Activated CD8-positive, alpha-beta memory T cell treated with anti-CD3 and anti-CD28 coated beads, Interleukin-2, amount 10 ng/mL, durations not matched to agents 7 days and 5 days (primary cell): ENCODE measurements around the gene CISH. TPM values are rescaled to one million over a fixed set of nuclear protein-coding genes. Genes with fewer than 3 reads are reported as not detected.

ENCODE experiments used
- ATAC-seq: fragments of 150-1000 bp; cut with Tn5 transposase; one replicate; pipeline ENCODE4 v1.10.0; 2021; ENCODE audit warnings: moderate library complexity
- CTCF ChIA-PET: fragments of 350-600 bp; sonication (Branson Sonifier 250); formaldehyde crosslinking; loops from one replicate; lab custom pipeline; 2021; ENCODE audit warnings: antibody characterized with exemption; lab: Charles Lee
- DNase-seq: peaks from one replicate; pipeline ENCODE4 v3.0.0-alpha.2; 2020
- H3K27ac Mint-ChIP-seq: one replicate; pipeline ENCODE4 v1.8.0; 2021; ENCODE audit warnings: mild to moderate bottlenecking, mixed read lengths
- H3K27me3 Mint-ChIP-seq: one replicate; pipeline ENCODE4 v1.8.0; 2021; ENCODE audit warnings: mixed read lengths
- H3K36me3 Mint-ChIP-seq: one replicate; pipeline ENCODE4 v1.8.0; 2021; ENCODE audit warnings: mild to moderate bottlenecking, mixed read lengths
- H3K4me1 Mint-ChIP-seq: one replicate; pipeline ENCODE4 v1.8.0; 2021; ENCODE audit warnings: mixed read lengths
- H3K4me3 Mint-ChIP-seq: one replicate; pipeline ENCODE4 v1.8.0; 2021; ENCODE audit warnings: mild to moderate bottlenecking, moderate library complexity, mixed read lengths
- H3K9me3 Mint-ChIP-seq: one replicate; pipeline ENCODE4 v1.8.0; 2022; ENCODE audit warnings: low read depth, mixed read lengths
- total RNA-seq, 2 experiments: library from RNA; stranded (reverse); gene quantifications; one replicate each; pipeline ENCODE4 v1.2.3, GENCODE V29; 2021

CISH gene
- total RNA-seq, 2 experiments from 2014 or later, result 266 to 369 TPM

DNA sequence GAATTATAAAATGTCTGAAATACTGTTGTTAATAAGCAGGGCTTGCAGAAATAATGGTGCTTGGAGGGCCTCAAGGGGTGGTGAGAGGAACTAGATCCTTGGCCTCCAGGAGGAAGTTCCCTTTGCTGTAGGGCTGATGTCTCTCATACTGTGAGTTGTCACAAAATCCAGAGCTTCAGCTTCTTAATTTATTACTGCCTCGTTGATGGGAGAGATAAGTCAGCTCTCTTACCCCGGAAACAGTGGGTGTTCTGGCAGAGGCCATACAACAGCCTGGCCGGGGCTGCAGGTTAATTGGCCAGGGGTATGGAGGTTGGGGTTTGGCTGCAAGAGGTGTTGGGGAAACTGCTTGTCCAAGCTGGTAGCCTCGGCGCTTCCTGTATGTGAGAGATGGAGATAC, 20.9 kb upstream of the CISH start:
- peak; percentile 52 for DNase-seq
- H3K27me3 Mint-ChIP-seq, result no peaks in the 10 kb centered on the region
- H3K36me3 Mint-ChIP-seq, result peaks cover 29% of the 10 kb centered on the region
- peak overlapping the region; percentile 80 for H3K27ac Mint-ChIP-seq
- H3K4me3 Mint-ChIP-seq, result no peak overlapping the region
- CTCF ChIA-PET, result interaction anchor here (1.1 to 4.4 kb wide), 9 partner anchors 8 to 704 kb away, joined by 3 to 21 read pairs (median 5); partner anchors contain the start of gene MAPKAPK3
- peak; percentile 37 for ATAC-seq
- no peaks in the 10 kb centered on the region for H3K9me3 Mint-ChIP-seq
- H3K4me1 Mint-ChIP-seq, result peaks cover 84% of the 10 kb centered on the region

- Mint-ChIP-seq H3K27ac (peak overlapping the region; percentile 13), H3K27me3 (no peaks in the 10 kb centered on the region), H3K36me3 (peaks cover 24% of the 10 kb centered on the region), H3K4me3 (no peak overlapping the region), H3K4me1 (peaks cover 82% of the 10 kb centered on the region), H3K9me3 (no peaks in the 10 kb centered on the region)
- CTCF ChIA-PET, result interaction anchor here (1.1 to 4.4 kb wide), 4 partner anchors 11 to 23 kb away, joined by 4 to 21 read pairs (median 12); partner anchors contain the start of gene MAPKAPK3
- ATAC-seq (no peak), DNase-seq (no peak)
Measured at GRCh38 chr3:50630877-50631276, 19.3 kb upstream of the CISH start.

DNA sequence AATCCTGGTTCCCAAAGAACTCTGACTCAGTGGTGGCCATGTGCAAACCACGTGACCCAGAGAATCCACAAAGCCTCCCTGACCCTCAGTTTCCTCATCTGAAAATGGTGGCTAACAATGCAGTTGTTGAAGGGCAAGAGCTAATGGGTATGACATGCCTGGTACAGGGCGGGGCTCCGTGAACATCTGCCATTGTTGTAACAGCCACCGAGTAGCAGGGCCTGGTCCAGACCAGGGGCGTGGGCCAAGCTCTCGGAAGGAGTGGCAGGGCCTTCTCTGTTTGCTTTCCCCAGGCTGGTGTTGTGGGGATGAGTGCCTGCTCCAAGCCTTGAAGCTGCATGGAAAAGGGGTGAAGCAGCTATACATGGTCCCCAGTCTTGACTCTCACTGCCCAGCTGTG, 18.8 kb upstream of the CISH start:
- Mint-ChIP-seq H3K36me3 (peaks cover 24% of the 10 kb centered on the region), H3K4me1 (peaks cover 85% of the 10 kb centered on the region), H3K27me3 (no peaks in the 10 kb centered on the region), H3K4me3 (no peak overlapping the region), H3K9me3 (no peaks in the 10 kb centered on the region), H3K27ac (peak overlapping the region; percentile 35)
- CTCF ChIA-PET, result interaction anchor here (1.1 to 4.4 kb wide), 5 partner anchors 10 to 23 kb away, joined by 4 to 21 read pairs (median 16); partner anchors contain the start of gene MAPKAPK3
- ATAC-seq (no peak), DNase-seq (no peak)

DNA sequence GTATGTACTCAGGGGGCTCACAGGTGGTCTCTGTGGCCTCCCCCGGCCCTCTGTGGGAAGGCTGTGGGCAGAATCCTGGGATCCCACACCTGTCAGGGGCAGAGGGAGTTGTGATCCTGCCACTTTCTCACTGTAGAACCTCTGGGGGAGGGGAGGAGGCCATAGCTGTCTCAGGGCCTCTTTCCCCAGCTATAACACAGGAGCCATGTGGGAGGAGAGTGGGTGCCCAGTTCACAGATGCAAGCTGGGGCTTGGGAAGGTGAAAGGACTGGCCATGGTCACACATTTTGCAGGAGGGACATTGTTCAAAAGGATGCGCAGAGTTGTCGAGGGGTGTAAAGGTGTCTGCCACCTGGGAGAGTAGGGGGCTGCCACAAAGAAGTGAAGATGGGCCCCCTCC, 17.0 kb upstream of the CISH start:
- peaks cover 91% of the 10 kb centered on the region for H3K4me1 Mint-ChIP-seq
- ATAC-seq (no peak), DNase-seq (no peak)
- no peaks in the 10 kb centered on the region for H3K27me3 Mint-ChIP-seq
- H3K36me3 Mint-ChIP-seq, result peaks cover 32% of the 10 kb centered on the region
- CTCF ChIA-PET, result interaction anchor here (1.0 to 3.3 kb wide), 6 partner anchors 9 to 62 kb away, joined by 3 to 21 read pairs (median 7); partner anchors contain the start of genes C3orf18 and MAPKAPK3
- no peak overlapping the region for H3K4me3 Mint-ChIP-seq
- H3K9me3 Mint-ChIP-seq, result no peaks in the 10 kb centered on the region
- H3K27ac Mint-ChIP-seq, result peak overlapping the region; percentile 28

GRCh38 chr3:50627407-50628051, 16.0 kb upstream of the CISH start:
- DNase-seq, result no peak
- H3K36me3 Mint-ChIP-seq, result peaks cover 29% of the 10 kb centered on the region
- CTCF ChIA-PET, result interaction anchor here (1.0 to 3.3 kb wide), 5 partner anchors 8 to 61 kb away, joined by 4 to 21 read pairs (median 9); partner anchors contain the start of genes C3orf18 and MAPKAPK3

GRCh38 chr3:50626401-50626800, 14.8 kb upstream of the CISH start:
- Mint-ChIP-seq H3K9me3 (no peaks in the 10 kb centered on the region), H3K36me3 (peaks cover 30% of the 10 kb centered on the region), H3K27me3 (no peaks in the 10 kb centered on the region), H3K4me3 (no peak overlapping the region), H3K4me1 (peaks cover 90% of the 10 kb centered on the region), H3K27ac (peak overlapping the region; percentile 70)
- CTCF ChIA-PET, result interaction anchor here (1.3 to 2.5 kb wide), 2 partner anchors 11 to 27 kb away, joined by 5 to 8 read pairs; no protein-coding TSS in a partner anchor
- DNase-seq (no peak), ATAC-seq (no peak)

More at GRCh38 chr3:50627407-50628051, 16.0 kb upstream of the CISH start:
- ATAC-seq, result peak; percentile 25
- Mint-ChIP-seq H3K4me1 (peaks cover 91% of the 10 kb centered on the region), H3K4me3 (no peak overlapping the region), H3K27me3 (no peaks in the 10 kb centered on the region), H3K27ac (no peak overlapping the region), H3K9me3 (no peaks in the 10 kb centered on the region)

DNA sequence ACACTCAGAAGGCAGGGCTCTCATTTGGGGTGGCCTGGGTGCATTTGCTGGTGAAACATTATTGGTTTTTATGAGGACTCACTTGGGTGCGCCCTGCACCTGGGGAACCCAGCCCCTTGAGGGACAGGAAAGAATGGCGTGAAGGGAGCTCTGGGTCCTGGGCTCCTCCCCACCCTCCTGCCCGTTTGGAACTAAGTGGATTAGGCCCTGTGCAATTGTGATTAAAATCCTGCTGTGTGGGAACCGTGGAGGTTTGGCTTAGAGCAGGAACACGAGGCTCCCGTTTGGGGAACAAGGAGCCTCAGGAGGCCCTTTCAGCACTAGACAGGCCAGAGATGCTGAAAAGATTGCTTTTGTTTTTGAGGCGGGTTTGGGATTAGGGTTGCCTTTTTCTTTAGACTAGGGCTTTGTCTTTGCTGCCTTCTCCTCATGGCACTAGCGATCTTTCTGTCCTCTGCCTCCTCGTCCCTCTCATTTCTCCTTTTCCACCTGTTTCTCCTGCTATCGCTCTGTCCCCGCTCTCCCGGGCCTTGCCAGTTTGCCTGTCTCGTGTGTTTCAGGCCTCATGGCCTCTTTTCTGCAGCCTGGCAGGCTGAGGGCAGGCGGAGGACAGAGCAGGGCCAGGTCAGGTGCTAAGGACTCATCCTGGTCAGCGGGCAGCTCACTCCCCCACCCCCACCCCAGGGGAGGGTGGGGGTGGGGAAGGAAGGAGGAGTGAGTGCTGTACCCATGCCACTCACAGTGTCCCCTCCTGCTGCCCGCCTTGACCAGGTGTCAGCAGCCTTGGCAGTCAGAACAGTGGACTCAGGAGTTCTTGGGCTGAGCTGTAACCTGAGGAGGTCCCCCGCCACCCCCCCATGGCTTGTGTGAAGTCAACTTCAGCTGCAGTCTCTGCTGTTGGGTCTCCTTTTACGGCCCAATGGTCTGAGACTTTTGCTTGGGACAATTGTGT, 13.9 kb upstream of the CISH start:
- CTCF ChIA-PET, result interaction anchor here (0.9 to 2.5 kb wide), 4 partner anchors 9 to 27 kb away, joined by 5 to 8 read pairs (median 6); partner anchors contain the start of gene MAPKAPK3
- no peak for ATAC-seq
- H3K36me3 Mint-ChIP-seq, result peaks cover 32% of the 10 kb centered on the region
- H3K27me3 Mint-ChIP-seq, result no peaks in the 10 kb centered on the region
- peak overlapping the region; percentile 83 for H3K27ac Mint-ChIP-seq
- H3K9me3 Mint-ChIP-seq, result no peaks in the 10 kb centered on the region
- no peak overlapping the region for H3K4me3 Mint-ChIP-seq
- H3K4me1 Mint-ChIP-seq, result peaks cover 88% of the 10 kb centered on the region
- DNase-seq, result no peak

DNA sequence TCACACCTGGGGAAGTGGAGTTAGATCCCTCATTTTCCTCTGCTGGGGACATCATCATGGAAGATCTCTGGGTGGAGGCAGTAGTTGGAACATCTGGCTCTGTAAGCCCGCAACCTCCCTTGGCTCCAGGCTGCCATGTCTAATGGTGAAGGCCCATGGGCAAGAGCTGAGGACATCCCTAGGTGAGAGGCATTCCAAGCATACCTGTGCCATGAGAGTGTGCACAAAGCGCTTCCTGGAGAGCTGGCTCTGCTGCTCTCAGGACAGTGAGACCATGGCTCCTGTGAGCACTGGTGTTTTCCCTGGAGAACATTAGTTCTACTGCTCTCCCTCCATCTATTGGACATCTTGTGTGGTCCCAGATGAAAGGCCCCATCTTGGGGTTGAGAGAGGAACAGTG, 13.1 kb upstream of the CISH start:
- peaks cover 88% of the 10 kb centered on the region for H3K4me1 Mint-ChIP-seq
- no peak for DNase-seq
- H3K27ac Mint-ChIP-seq, result peak overlapping the region; percentile 83
- CTCF ChIA-PET, result interaction anchor here (0.9 to 2.5 kb wide), 7 partner anchors 8 to 67 kb away, joined by 3 to 8 read pairs (median 5); partner anchors contain the start of gene MAPKAPK3
- H3K27me3 Mint-ChIP-seq, result no peaks in the 10 kb centered on the region
- peaks cover 36% of the 10 kb centered on the region for H3K36me3 Mint-ChIP-seq
- H3K4me3 Mint-ChIP-seq, result peak overlapping the region; percentile 54
- ATAC-seq, result no peak
- no peaks in the 10 kb centered on the region for H3K9me3 Mint-ChIP-seq

GRCh38 chr3:50623840-50624474, 12.4 kb upstream of the CISH start:
- CTCF ChIA-PET, result interaction anchor here (0.9 to 2.5 kb wide), 8 partner anchors 8 to 66 kb away, joined by 3 to 8 read pairs (median 4); no protein-coding TSS in a partner anchor
- DNase-seq (peak; percentile 77), ATAC-seq (peak; percentile 70)
- Mint-ChIP-seq H3K4me3 (peak overlapping the region; percentile 54), H3K36me3 (peaks cover 39% of the 10 kb centered on the region), H3K4me1 (peaks cover 88% of the 10 kb centered on the region), H3K27me3 (no peaks in the 10 kb centered on the region), H3K27ac (peak overlapping the region; percentile 83), H3K9me3 (no peaks in the 10 kb centered on the region)

- peak overlapping the region; percentile 83 for H3K27ac Mint-ChIP-seq
- H3K9me3 Mint-ChIP-seq, result no peaks in the 10 kb centered on the region
- DNase-seq (no peak), ATAC-seq (no peak)
- H3K36me3 Mint-ChIP-seq, result peaks cover 39% of the 10 kb centered on the region
- CTCF ChIA-PET, result interaction anchor here (1.0 to 8.7 kb wide), 4 partner anchors 9 to 53 kb away, joined by 3 to 164 read pairs (median 6); no protein-coding TSS in a partner anchor
- peaks cover 88% of the 10 kb centered on the region for H3K4me1 Mint-ChIP-seq
- no peak overlapping the region for H3K4me3 Mint-ChIP-seq
- no peaks in the 10 kb centered on the region for H3K27me3 Mint-ChIP-seq
Measured at GRCh38 chr3:50622881-50623280, 11.3 kb upstream of the CISH start.

GRCh38 chr3:50620820-50621219, 9.2 kb upstream of the CISH start:
- Mint-ChIP-seq H3K27ac (peak overlapping the region; percentile 87), H3K27me3 (no peaks in the 10 kb centered on the region), H3K4me3 (peak overlapping the region; percentile 88), H3K4me1 (peaks cover 77% of the 10 kb centered on the region), H3K9me3 (no peaks in the 10 kb centered on the region), H3K36me3 (peaks cover 34% of the 10 kb centered on the region)
- DNase-seq (no peak), ATAC-seq (no peak)
- CTCF ChIA-PET, result interaction anchor here (0.7 to 25.1 kb wide), 13 partner anchors 10 to 769 kb away, joined by 3 to 859 read pairs (median 4); partner anchors contain the start of genes C3orf18, DOCK3 and HEMK1

GRCh38 chr3:50620420-50620819, 8.8 kb upstream of the CISH start:
- Mint-ChIP-seq H3K27me3 (no peaks in the 10 kb centered on the region), H3K27ac (peak overlapping the region; percentile 87), H3K4me1 (peaks cover 78% of the 10 kb centered on the region), H3K36me3 (peaks cover 34% of the 10 kb centered on the region), H3K4me3 (peak overlapping the region; percentile 88), H3K9me3 (no peaks in the 10 kb centered on the region)
- no peak for DNase-seq
- CTCF ChIA-PET, result interaction anchor here (0.6 to 25.1 kb wide), 15 partner anchors 8 to 769 kb away, joined by 3 to 859 read pairs (median 4); partner anchors contain the start of genes C3orf18, CISH, DOCK3 and HEMK1
- ATAC-seq, result peak; percentile 5
